Measurements from ENCODE around the gene SERPINA7. TPM values are rescaled to one million over a fixed set of nuclear protein-coding genes. Genes with fewer than 3 reads are reported as not detected.

Gene SERPINA7
- total and polyA plus RNA-seq, 8 donors: not detected

GRCh38 chrX:106039920-106040319 is 1.4 kb upstream of the SERPINA7 start:
- DNase-seq: peak in 1 of 2 donors; percentile 25
- H3K36me3 ChIP-seq: no peaks in the 10 kb centered on the region
- no peaks in the 10 kb centered on the region for H3K9me3 ChIP-seq
- no peak overlapping the region for H3K27ac ChIP-seq
- H3K27me3 ChIP-seq: no peaks in the 10 kb centered on the region
- WGBS, 5 donors: 12 to 31% (median 26%) methylated on average over 2 of the region's 2 CpGs
- H3K4me3 ChIP-seq: no peak overlapping the region
- TF ChIP-seq POLR2AphosphoS5 (IDR thresholded peaks at IDR 0.05) (no peak), CTCF (IDR thresholded peaks at IDR 0.05) (peak in 2 of 7 experiments; percentile 19 to 27), POLR2A (IDR thresholded peaks at IDR 0.05) (no peak)
- no peaks in the 10 kb centered on the region for H3K4me1 ChIP-seq
- intact Hi-C loops (cut with DNase I; ENCODE audit: low total_unique reads): no loop called here

- TF ChIP-seq CTCF (IDR thresholded peaks at IDR 0.05) (no peak), POLR2AphosphoS5 (IDR thresholded peaks at IDR 0.05) (no peak), EP300 (IDR thresholded peaks at IDR 0.05) (no peak), POLR2A (IDR thresholded peaks at IDR 0.05) (no peak)
- DNase-seq: no peak
- intact Hi-C loops (cut with DNase I; ENCODE audit: low total_unique reads): no loop called here
- WGBS, 5 donors: 75 to 100% (median 86%) methylated on average over 1 of the region's 1 CpG
- no peaks in the 10 kb centered on the region for H3K36me3 ChIP-seq
- H3K4me3 ChIP-seq: no peak overlapping the region
- H3K27ac ChIP-seq: no peak overlapping the region
- H3K27me3 ChIP-seq: no peaks in the 10 kb centered on the region
- no peaks in the 10 kb centered on the region for H3K9me3 ChIP-seq
- H3K4me1 ChIP-seq: no peaks in the 10 kb centered on the region
Measured at GRCh38 chrX:106037835-106038473, 573 bp downstream of the SERPINA7 start.

GRCh38 chrX:106036716-106037115 is 1.8 kb downstream of the SERPINA7 start:
- WGBS, 5 donors: 84 to 100% (median 93%) methylated on average over 1 of the region's 1 CpG
- H3K4me1 ChIP-seq: no peaks in the 10 kb centered on the region
- no peak overlapping the region for H3K4me3 ChIP-seq
- H3K27me3 ChIP-seq: no peaks in the 10 kb centered on the region
- intact Hi-C loops (cut with DNase I; ENCODE audit: low total_unique reads): no loop called here
- no peaks in the 10 kb centered on the region for H3K36me3 ChIP-seq
- no peak for TF ChIP-seq POLR2A (IDR thresholded peaks at IDR 0.05)
- no peak for TF ChIP-seq POLR2AphosphoS5 (IDR thresholded peaks at IDR 0.05)
- TF ChIP-seq CTCF (IDR thresholded peaks at IDR 0.05): no peak
- TF ChIP-seq EP300 (IDR thresholded peaks at IDR 0.05): no peak
- H3K27ac ChIP-seq: no peak overlapping the region
- no peak for DNase-seq
- H3K9me3 ChIP-seq: no peaks in the 10 kb centered on the region

GRCh38 chrX:106035064-106035463 is 3.5 kb downstream of the SERPINA7 start:
- 54 to 69% (median 62%) methylated on average over 2 of the region's 2 CpGs for WGBS, 5 donors

More at GRCh38 chrX:106035064-106035463, 3.5 kb downstream of the SERPINA7 start:
- Histone ChIP-seq H3K4me3 (no peak overlapping the region), H3K4me1 (no peaks in the 10 kb centered on the region), H3K9me3 (no peaks in the 10 kb centered on the region), H3K27me3 (no peaks in the 10 kb centered on the region), H3K36me3 (no peaks in the 10 kb centered on the region), H3K27ac (no peak overlapping the region)
- no peak for TF ChIP-seq POLR2A (IDR thresholded peaks at IDR 0.05)
- TF ChIP-seq CTCF (IDR thresholded peaks at IDR 0.05): peak in 1 of 7 experiments; percentile 23
- TF ChIP-seq POLR2AphosphoS5 (IDR thresholded peaks at IDR 0.05): no peak
- TF ChIP-seq EP300 (IDR thresholded peaks at IDR 0.05): no peak
- no peak for DNase-seq
- intact Hi-C loops (cut with DNase I; ENCODE audit: low total_unique reads): no loop called here

Data from stomach (tissue), 9 donors.